H54 (cell line): ENCODE data around the gene FNDC1.

Source experiments
- DNase-seq: peaks from one replicate; pipeline ENCODE4 v3.0.0; 2011; ENCODE audit warnings: low spot score, mixed read lengths; ENCODE audit not compliant: insufficient read length
- FAIRE-seq: peaks from 3 replicates; lab custom pipeline; 2011; peaks lifted over from hg19 to GRCh38; lab: Jason Lieb, UNC
- POLR2A ChIP-seq: IDR thresholded peaks from 2 replicates; pipeline ENCODE4 v1.6.1; 2011; ENCODE audit warnings: low read depth, mild to moderate bottlenecking, low read length

The FNDC1 gene

DNA sequence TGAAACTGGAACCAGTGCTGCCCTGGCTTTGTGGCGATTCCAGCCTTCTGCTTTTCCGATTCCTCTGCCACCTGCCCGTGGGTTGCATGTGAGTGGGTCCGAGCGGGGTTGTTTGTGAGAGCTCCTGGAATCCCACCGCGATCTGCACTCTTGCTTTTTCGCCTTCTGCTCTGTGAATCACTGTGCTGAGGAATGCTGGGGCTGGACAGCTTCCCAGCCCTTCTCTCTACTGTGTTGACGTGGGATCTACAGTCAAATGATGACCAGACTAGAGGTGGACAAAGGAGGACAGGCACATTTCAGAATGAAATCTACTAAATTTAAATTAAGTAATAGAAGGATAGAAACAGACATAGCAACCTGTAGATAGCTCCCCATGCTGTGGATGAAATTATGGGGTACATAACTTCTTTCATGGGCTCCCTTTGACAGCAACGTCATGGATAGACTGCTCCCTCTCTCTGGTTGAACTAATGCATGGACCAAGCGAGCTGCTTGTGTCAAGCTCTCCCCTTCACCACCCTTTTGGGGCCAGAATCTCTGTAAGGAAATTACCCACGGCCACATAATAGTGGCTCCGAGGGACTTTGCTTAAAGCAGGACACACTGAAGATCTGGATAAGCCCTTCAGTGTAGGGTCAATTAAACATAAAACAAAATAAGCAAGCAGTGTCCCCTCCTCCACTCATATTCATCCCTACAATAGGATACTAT lies 2.0 kb downstream of the FNDC1 start:
- FAIRE-seq (no peak), DNase-seq (peak; percentile 65)
- no peak for TF ChIP-seq POLR2A

GRCh38 chr6:159172091-159172491 lies 2.9 kb downstream of the FNDC1 start:
- FAIRE-seq (no peak), DNase-seq (no peak)
- TF ChIP-seq POLR2A = no peak

GRCh38 chr6:159174263-159174969 lies 5.2 kb downstream of the FNDC1 start:
- FAIRE-seq = no peak
- TF ChIP-seq POLR2A = no peak
- DNase-seq = peak; percentile 55

GRCh38 chr6:159176913-159177312 lies 7.7 kb downstream of the FNDC1 start:
- TF ChIP-seq POLR2A = no peak

GRCh38 chr6:159178847-159179246 lies 9.6 kb downstream of the FNDC1 start:
- no peak for FAIRE-seq
- no peak for DNase-seq
- TF ChIP-seq POLR2A = no peak

More at GRCh38 chr6:159176913-159177312, 7.7 kb downstream of the FNDC1 start:
- no peak for FAIRE-seq
- no peak for DNase-seq

DNA sequence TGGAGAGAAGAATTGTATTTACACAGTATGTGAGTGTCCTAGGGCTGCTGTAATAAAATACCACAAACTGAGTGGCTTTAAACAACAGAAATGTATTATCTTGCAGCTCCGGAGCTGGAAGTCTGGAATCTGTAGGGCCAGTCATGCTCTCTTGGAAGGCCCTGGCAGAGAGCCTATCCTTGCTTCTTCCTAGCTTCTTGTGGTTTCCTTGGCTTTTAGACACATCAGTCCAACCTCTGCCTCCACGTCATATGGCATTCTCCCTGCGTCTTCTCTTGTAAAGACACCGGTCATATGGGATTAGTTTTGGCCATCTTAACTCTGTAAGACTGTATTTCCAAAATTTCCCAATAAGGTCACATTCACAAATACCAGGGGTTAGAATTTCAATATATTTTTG lies 10.8 kb downstream of the FNDC1 start:
- no peak for DNase-seq
- FAIRE-seq = no peak
- TF ChIP-seq POLR2A = no peak

DNA sequence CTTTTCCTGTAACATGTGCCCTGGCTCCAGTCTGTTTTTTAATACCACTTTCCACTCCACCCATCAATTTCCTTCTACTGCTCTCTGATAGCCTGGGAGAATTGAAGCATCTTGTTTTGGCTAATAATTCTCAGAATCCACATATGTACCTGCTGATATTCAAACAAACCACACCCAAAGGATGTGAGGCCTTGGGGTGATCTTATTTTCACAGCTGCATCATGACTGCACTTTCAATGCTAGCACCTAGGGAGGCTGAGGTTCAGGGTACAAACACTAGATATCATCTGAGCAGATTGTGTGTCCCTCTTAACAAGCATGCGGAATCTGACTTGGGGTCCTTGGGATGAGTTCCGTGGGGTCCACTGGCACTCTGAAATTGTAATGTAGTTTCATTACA lies 12.7 kb downstream of the FNDC1 start:
- TF ChIP-seq POLR2A = no peak
- no peak for DNase-seq
- no peak for FAIRE-seq

DNA sequence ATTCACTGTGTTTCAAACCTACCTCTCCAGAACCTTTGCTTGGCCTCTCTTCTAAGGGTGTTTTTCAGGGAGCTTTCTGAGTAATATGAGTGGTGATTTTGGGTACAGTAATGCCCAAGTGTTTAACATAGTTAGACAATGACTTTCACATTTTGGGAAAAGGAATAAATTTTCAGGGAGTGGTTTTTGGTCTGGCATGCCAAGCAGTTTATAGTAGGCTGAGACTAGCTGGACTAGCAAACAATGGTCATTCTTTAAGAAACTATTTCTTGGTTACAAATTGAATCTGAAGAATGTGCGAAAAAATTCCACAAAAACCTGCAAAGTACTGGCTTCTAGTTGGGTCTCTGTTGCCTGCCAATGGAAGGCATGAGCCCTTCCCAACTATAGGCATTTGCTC lies 15.4 kb downstream of the FNDC1 start:
- no peak for DNase-seq
- no peak for TF ChIP-seq POLR2A
- FAIRE-seq = no peak

- FAIRE-seq (no peak), DNase-seq (no peak)
- TF ChIP-seq POLR2A = no peak
These were observed 21.3 kb downstream of the FNDC1 start for GRCh38 chr6:159190460-159190859.

DNA sequence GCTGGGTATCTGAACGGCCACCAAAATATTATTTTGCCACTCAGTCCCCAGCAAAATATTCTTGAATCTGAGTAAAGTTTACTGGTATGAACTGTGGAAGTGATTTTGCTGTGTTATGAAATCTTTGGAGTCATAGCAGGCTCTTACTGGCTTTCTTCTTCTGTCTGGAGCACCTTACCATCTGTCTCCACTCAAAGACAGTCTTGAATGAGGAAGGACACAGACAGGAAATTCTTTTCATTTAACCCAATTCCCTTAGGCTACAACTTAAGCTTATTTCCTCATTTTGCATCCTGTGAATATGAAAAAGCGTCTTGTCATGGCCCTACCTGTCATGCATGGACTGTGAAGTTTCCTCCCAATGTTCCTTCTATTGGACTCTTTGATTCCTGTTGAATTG lies 24.7 kb downstream of the FNDC1 start:
- no peak for TF ChIP-seq POLR2A
- DNase-seq (no peak), FAIRE-seq (no peak)

- FAIRE-seq (no peak), DNase-seq (no peak)
- no peak for TF ChIP-seq POLR2A
These were observed 25.2 kb downstream of the FNDC1 start for GRCh38 chr6:159194421-159194820.

DNA sequence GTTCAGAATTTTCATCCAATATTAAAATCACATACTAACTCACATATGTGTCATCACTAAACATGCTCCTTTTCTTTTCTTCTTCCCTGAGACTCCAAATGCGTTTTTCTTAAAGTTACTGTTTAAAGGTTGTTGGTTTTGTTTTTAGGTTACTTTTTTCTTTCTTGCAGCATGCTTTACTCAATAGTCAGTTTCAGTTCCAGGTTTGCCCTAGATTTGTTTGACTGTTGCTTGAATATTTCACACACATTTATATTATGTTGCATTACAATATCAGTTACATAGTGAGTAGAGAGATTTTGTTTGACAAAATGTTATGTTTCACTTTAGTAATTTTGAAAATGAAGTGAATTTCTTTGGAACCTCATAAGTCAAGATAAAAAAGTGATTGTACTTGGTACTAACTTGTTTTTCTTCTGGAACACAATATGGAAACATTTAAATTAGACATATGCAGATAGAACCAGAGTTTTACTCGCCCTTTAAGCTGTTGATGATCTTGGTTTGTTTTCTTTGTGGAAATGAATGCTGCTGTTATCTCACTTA lies 27.3 kb downstream of the FNDC1 start:
- FAIRE-seq (no peak), DNase-seq (no peak)
- TF ChIP-seq POLR2A = no peak

DNA sequence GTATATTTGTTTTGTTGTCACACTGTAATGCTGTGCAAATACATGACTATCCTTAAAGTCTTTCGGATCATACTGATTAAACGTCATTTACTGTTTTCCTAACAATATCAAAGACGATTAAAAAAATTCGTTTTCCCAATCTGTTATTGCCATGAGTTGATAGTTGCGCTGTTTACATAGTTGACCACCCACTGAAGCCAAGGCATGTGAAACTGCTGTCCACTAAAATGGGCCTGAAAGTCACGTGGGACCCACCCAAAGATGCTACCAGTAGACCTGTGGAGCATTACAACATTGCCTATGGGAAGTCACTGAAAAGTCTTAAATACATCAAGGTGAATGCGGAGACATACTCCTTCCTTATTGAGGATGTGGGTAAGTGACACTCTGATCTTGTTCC lies 28.1 kb downstream of the FNDC1 start:
- no peak for TF ChIP-seq POLR2A

DNA sequence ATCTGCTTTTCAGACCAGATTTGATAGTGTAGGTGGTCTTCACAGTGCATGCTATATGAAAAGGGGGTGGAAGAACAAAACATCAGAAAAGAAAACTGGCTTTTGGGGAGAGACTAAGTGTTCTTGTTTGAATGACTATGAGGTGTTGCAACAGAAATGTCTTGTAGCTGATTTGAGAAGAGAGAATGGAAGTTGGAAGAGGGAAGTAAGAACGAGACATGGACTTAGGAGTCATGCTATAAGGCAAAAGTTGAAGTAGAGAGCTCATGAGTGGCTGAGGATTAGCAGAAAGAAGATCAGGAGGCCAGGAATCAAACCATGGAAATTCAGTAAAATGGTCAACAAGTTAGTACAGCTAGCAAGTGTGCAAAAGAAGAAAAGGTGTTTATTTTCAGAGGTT lies 32.1 kb downstream of the FNDC1 start:
- FAIRE-seq (no peak), DNase-seq (no peak)
- TF ChIP-seq POLR2A = no peak

More for the DNA sequence above, 28.1 kb downstream of the FNDC1 start:
- no peak for DNase-seq
- FAIRE-seq = no peak
